ENCODE measurements around the gene NOCT. TPM values are rescaled to one million over a fixed set of nuclear protein-coding genes. Genes with fewer than 3 reads are reported as not detected.

NOCT gene
- total and polyA plus RNA-seq, 3 donors from 2014 or later: 7.7 to 19.3 (median 19.0) TPM

- intact Hi-C loops (cut with DNase I; ENCODE audit: low total_unique reads): no loop called here
- H3K27me3 ChIP-seq: no peaks in the 10 kb centered on the region
- H3K36me3 ChIP-seq (ENCODE audit: low read depth, missing control alignments): no peaks in the 10 kb centered on the region
- DNase-seq: no peak
- H3K9me3 ChIP-seq: no peaks in the 10 kb centered on the region
- TF ChIP-seq CTCF (IDR thresholded peaks at IDR 0.05) (no peak), POLR2A (IDR thresholded peaks at IDR 0.05) (no peak)
- no peak overlapping the region for H3K4me3 ChIP-seq
- no peak overlapping the region for H3K27ac ChIP-seq
- H3K4me1 ChIP-seq: no peaks in the 10 kb centered on the region
Measured at GRCh38 chr4:138976526-138976925, 39.1 kb upstream of the NOCT start.

- intact Hi-C loops (cut with DNase I; ENCODE audit: low total_unique reads): no loop called here
- WGBS, 2 donors: 76 to 78% methylated on average over 6 of the region's 6 CpGs
- TF ChIP-seq POLR2A (IDR thresholded peaks at IDR 0.05) (no peak), CTCF (IDR thresholded peaks at IDR 0.05) (no peak)
Measured at GRCh38 chr4:138977524-138977923, 38.1 kb upstream of the NOCT start.

GRCh38 chr4:138978028-138978585 is 37.5 kb upstream of the NOCT start:
- H3K4me1 ChIP-seq: no peaks in the 10 kb centered on the region
- H3K27ac ChIP-seq: no peak overlapping the region
- WGBS, 2 donors: 89 to 92% methylated on average over 5 of the region's 5 CpGs
- no peak for DNase-seq
- no peak overlapping the region for H3K4me3 ChIP-seq
- intact Hi-C loops (cut with DNase I; ENCODE audit: low total_unique reads): no loop called here
- no peaks in the 10 kb centered on the region for H3K9me3 ChIP-seq
- no peaks in the 10 kb centered on the region for H3K27me3 ChIP-seq
- TF ChIP-seq CTCF (IDR thresholded peaks at IDR 0.05): no peak
- no peak for TF ChIP-seq POLR2A (IDR thresholded peaks at IDR 0.05)
- no peaks in the 10 kb centered on the region for H3K36me3 ChIP-seq (ENCODE audit: low read depth, missing control alignments)

More at GRCh38 chr4:138977524-138977923, 38.1 kb upstream of the NOCT start:
- H3K9me3 ChIP-seq: no peaks in the 10 kb centered on the region
- no peaks in the 10 kb centered on the region for H3K36me3 ChIP-seq (ENCODE audit: low read depth, missing control alignments)
- no peak for DNase-seq
- no peaks in the 10 kb centered on the region for H3K4me1 ChIP-seq
- no peaks in the 10 kb centered on the region for H3K27me3 ChIP-seq
- no peak overlapping the region for H3K4me3 ChIP-seq
- H3K27ac ChIP-seq: no peak overlapping the region

GRCh38 chr4:138978600-138978999 is 37.0 kb upstream of the NOCT start:
- no peak for TF ChIP-seq CTCF (IDR thresholded peaks at IDR 0.05)
- TF ChIP-seq POLR2A (IDR thresholded peaks at IDR 0.05): no peak
- H3K4me3 ChIP-seq: no peak overlapping the region
- no peak overlapping the region for H3K27ac ChIP-seq
- no peaks in the 10 kb centered on the region for H3K27me3 ChIP-seq
- no peaks in the 10 kb centered on the region for H3K36me3 ChIP-seq (ENCODE audit: low read depth, missing control alignments)
- WGBS, 2 donors: 64 to 81% methylated on average over 2 to 3 of the region's 3 CpGs
- no peak for DNase-seq
- intact Hi-C loops (cut with DNase I; ENCODE audit: low total_unique reads): no loop called here
- H3K9me3 ChIP-seq: no peaks in the 10 kb centered on the region
- H3K4me1 ChIP-seq: no peaks in the 10 kb centered on the region

GRCh38 chr4:138979742-138980141 is 35.8 kb upstream of the NOCT start:
- intact Hi-C loops (cut with DNase I; ENCODE audit: low total_unique reads): no loop called here
- Histone ChIP-seq H3K36me3 (ENCODE audit: low read depth, missing control alignments) (no peaks in the 10 kb centered on the region), H3K4me3 (no peak overlapping the region), H3K9me3 (no peaks in the 10 kb centered on the region), H3K27me3 (no peaks in the 10 kb centered on the region), H3K4me1 (no peaks in the 10 kb centered on the region), H3K27ac (no peak overlapping the region)
- TF ChIP-seq CTCF (IDR thresholded peaks at IDR 0.05): no peak
- no peak for TF ChIP-seq POLR2A (IDR thresholded peaks at IDR 0.05)
- DNase-seq: no peak
- WGBS, 2 donors: 94 to 100% methylated on average over 2 of the region's 2 CpGs
